Mucosa of descending colon (tissue), 3 donors: ENCODE measurements around the gene ZNF532. TPM values are rescaled to one million over a fixed set of nuclear protein-coding genes. Genes with fewer than 3 reads are reported as not detected.
A peak's percentile ranks its signal among the peaks of the same experiment; 100 is the strongest.
"Not testable (repeated sequence)": the region's sequence is repeated elsewhere in the genome, so short reads cannot be mapped to it uniquely, and the experiment has no call there.

Experiments
- ATAC-seq: fragments of 200-7000 bp; cut with Tn5 transposase; one replicate; pipeline ENCODE4 v1.9.1; 2020; ENCODE audit warnings: mild to moderate bottlenecking, moderate library complexity
- DNase-seq, 3 donors: peaks; one replicate each; pipeline ENCODE4 v3.0.0-alpha.2; 2020
- H3K36me3 ChIP-seq: fragments of 200-600 bp; one replicate; pipeline ENCODE4 v1.8.0; 2021; ENCODE audit warnings: low read depth, mild to moderate bottlenecking
- H3K4me1 ChIP-seq: fragments of 200-600 bp; one replicate; pipeline ENCODE4 v1.8.0; 2021; ENCODE audit warnings: low read depth, mild to moderate bottlenecking
- H3K4me3 ChIP-seq: fragments of 200-600 bp; one replicate; pipeline ENCODE4 v1.8.0; 2021; ENCODE audit warnings: mild to moderate bottlenecking
- H3K9me3 ChIP-seq: fragments of 200-600 bp; one replicate; pipeline ENCODE4 v1.8.0; 2021; ENCODE audit warnings: mild to moderate bottlenecking
- CTCF ChIP-seq: fragments of 200-600 bp; IDR thresholded peaks from one replicate; pipeline ENCODE4 v1.8.0; 2022; ENCODE audit warnings: antibody characterized with exemption, mild to moderate bottlenecking
- intact Hi-C, 2 donors: fragments of 100-400 bp; cut with DNase I in 1 of 2; cut with micrococcal nuclease in 1 of 2; formaldehyde crosslinking; loops; one replicate each; pipeline versions ENCODE4 v1.11.0 to v1.11.1; 2022; cut with DNase I, micrococcal nuclease
- total RNA-seq, 3 donors: library from RNA; stranded (reverse); fragmentation: NEBNext Ultra II Directional in 2 of 3; extraction: Animal tissue kit (Norgen Biotek cat#: 25700) in 2 of 3; gene quantifications; one replicate each; pipeline versions ENCODE4 v1.2.1 to v1.2.4, GENCODE V29; 2021 to 2023
- donor health status: DM: no; HTN: no; CAD: no; lungs with moderate emphysema.
- donor health status: DM: no; HTN: no; CAD: no.
- donor health status: DM: no; HTN: yes; CAD: no.

The ZNF532 gene
- total RNA-seq, 3 donors from 2014 or later, result 11.2 to 104 (median 16.3) TPM

- no peak for DNase-seq
- no peaks in the 10 kb centered on the region for H3K9me3 ChIP-seq
- H3K4me1 ChIP-seq, result no peaks in the 10 kb centered on the region
- intact Hi-C loops, result no loop called here
- H3K4me3 ChIP-seq, result no peak overlapping the region
- TF ChIP-seq CTCF, result no peak
- no peaks in the 10 kb centered on the region for H3K36me3 ChIP-seq
- ATAC-seq, result no peak
These were observed 12.0 kb upstream of the ZNF532 start for GRCh38 chr18:58852629-58853028.

GRCh38 chr18:58853561-58853960 is 11.1 kb upstream of the ZNF532 start:
- H3K36me3 ChIP-seq, result no peaks in the 10 kb centered on the region
- H3K9me3 ChIP-seq, result no peaks in the 10 kb centered on the region
- H3K4me1 ChIP-seq, result no peaks in the 10 kb centered on the region
- TF ChIP-seq CTCF, result no peak
- ATAC-seq, result no peak
- no peak for DNase-seq
- no peak overlapping the region for H3K4me3 ChIP-seq
- intact Hi-C loops, result no loop called here

GRCh38 chr18:58855521-58855920 is 9.2 kb upstream of the ZNF532 start:
- H3K4me1 ChIP-seq, H3K4me3 ChIP-seq, intact Hi-C loops, H3K9me3 ChIP-seq, H3K36me3 ChIP-seq, DNase-seq: not testable (repeated sequence)
- peak; percentile 90 for ATAC-seq

GRCh38 chr18:58856881-58857280 is 7.8 kb upstream of the ZNF532 start:
- Histone ChIP-seq H3K36me3 (no peaks in the 10 kb centered on the region), H3K4me1 (no peaks in the 10 kb centered on the region), H3K4me3 (no peak overlapping the region), H3K9me3 (no peaks in the 10 kb centered on the region)
- TF ChIP-seq CTCF, result no peak
- no peak for DNase-seq
- intact Hi-C loops, result no loop called here
- ATAC-seq, result no peak

GRCh38 chr18:58858591-58859468 is 5.8 kb upstream of the ZNF532 start:
- no peaks in the 10 kb centered on the region for H3K4me1 ChIP-seq
- H3K4me3 ChIP-seq, result no peak overlapping the region
- intact Hi-C loops, result no loop called here
- no peaks in the 10 kb centered on the region for H3K9me3 ChIP-seq
- ATAC-seq (peak; percentile 29), DNase-seq (peak in 1 of 3 donors; percentile 42)
- TF ChIP-seq CTCF, result no peak
- no peaks in the 10 kb centered on the region for H3K36me3 ChIP-seq

- Histone ChIP-seq H3K36me3 (no peaks in the 10 kb centered on the region), H3K4me1 (peaks cover 5% of the 10 kb centered on the region), H3K4me3 (no peak overlapping the region), H3K9me3 (no peaks in the 10 kb centered on the region)
- intact Hi-C loops, result loop anchor here in 1 of 2 donors (10.0 kb wide), 1 partner anchor 205 kb away; no protein-coding TSS in a partner anchor
- TF ChIP-seq CTCF, result no peak
- DNase-seq (no peak), ATAC-seq (no peak)
These were observed 4.8 kb upstream of the ZNF532 start for GRCh38 chr18:58859907-58860306.
